ENCODE data around the gene NRP2. TPM values are rescaled to one million over a fixed set of nuclear protein-coding genes. Genes with fewer than 3 reads are reported as not detected.

NRP2 gene
- polyA plus RNA-seq, 2 of the 4 experiments (the other 2 are of a cell fraction): 144 to 159 TPM

DNA sequence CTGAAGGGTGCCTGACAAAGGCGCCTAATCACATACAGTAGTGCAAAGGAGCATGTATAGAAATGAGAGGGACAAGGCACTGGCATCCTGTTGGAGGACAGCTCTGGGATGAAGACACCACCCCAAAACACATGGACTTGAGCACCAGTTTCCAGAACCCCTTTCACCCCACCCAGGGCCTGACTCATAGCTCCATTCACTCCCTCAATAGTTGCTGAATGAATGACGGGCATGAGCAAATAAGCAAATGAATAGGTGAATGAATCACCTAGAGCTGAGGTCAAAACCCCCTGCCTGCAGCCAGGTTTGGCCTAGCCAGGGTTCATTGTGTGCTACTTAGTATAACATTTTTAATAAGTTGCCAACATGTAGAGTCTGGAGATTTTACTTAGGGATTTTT lies 66.3 kb downstream of the NRP2 start:
- DNase-seq (ENCODE audit: low read depth in 1 of 2, low spot score in 1 of 2) (peak; percentile 83 to 85), FAIRE-seq (no peak), ATAC-seq (peak; percentile 69 to 81)
- Histone ChIP-seq H3K4me3 (no peak overlapping the region), H3K4me1 (peaks cover 86% of the 10 kb centered on the region), H3K27ac (peak overlapping the region; percentile 87 to 94), H3K4me2 (peak overlapping the region; percentile 59), H3K9me3 (no peaks in the 10 kb centered on the region)
- WGBS (ENCODE audit: missing lambda C conversion rate): 21% methylated on average over 2 of the region's 2 CpGs
- ChIA-PET POLR2A (interaction anchor here (0.9 to 1.6 kb wide), 3 partner anchors 17 to 67 kb away, joined by 4 to 13 read pairs (median 6); partner anchors contain the start of gene NRP2), CTCF (interaction anchor here (0.6 to 1.7 kb wide), 2 partner anchors 29 to 47 kb away, joined by 3 to 7 read pairs; no protein-coding TSS in a partner anchor)
- TF ChIP-seq KDM1A (IDR thresholded peaks at IDR 0.05; ENCODE audit: low read depth): no peak
- TF ChIP-seq PHF8 (IDR thresholded peaks at IDR 0.05; ENCODE audit: borderline replicate concordance, low read depth): no peak
- TF ChIP-seq JUN (IDR thresholded peaks at IDR 0.05): peak; percentile 67 to 72; a peak in 2 of 5 replicates
- peak; percentile 49 to 80; a peak in 3 of 5 replicates for TF ChIP-seq EP300 (IDR thresholded peaks at IDR 0.05)
- peak in 1 of 2 experiments; percentile 63; a peak in 1 of 4 replicates for TF ChIP-seq CEBPB (IDR thresholded peaks at IDR 0.05)
- TF ChIP-seq, protein P1, sequence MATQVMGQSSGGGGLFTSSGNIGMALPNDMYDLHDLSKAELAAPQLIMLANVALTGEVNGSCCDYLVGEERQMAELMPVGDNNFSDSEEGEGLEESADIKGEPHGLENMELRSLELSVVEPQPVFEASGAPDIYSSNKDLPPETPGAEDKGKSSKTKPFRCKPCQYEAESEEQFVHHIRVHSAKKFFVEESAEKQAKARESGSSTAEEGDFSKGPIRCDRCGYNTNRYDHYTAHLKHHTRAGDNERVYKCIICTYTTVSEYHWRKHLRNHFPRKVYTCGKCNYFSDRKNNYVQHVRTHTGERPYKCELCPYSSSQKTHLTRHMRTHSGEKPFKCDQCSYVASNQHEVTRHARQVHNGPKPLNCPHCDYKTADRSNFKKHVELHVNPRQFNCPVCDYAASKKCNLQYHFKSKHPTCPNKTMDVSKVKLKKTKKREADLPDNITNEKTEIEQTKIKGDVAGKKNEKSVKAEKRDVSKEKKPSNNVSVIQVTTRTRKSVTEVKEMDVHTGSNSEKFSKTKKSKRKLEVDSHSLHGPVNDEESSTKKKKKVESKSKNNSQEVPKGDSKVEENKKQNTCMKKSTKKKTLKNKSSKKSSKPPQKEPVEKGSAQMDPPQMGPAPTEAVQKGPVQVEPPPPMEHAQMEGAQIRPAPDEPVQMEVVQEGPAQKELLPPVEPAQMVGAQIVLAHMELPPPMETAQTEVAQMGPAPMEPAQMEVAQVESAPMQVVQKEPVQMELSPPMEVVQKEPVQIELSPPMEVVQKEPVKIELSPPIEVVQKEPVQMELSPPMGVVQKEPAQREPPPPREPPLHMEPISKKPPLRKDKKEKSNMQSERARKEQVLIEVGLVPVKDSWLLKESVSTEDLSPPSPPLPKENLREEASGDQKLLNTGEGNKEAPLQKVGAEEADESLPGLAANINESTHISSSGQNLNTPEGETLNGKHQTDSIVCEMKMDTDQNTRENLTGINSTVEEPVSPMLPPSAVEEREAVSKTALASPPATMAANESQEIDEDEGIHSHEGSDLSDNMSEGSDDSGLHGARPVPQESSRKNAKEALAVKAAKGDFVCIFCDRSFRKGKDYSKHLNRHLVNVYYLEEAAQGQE (IDR thresholded peaks at IDR 0.05): no peak
- no peak for TF ChIP-seq CBX8 (IDR thresholded peaks at IDR 0.05)
- TF ChIP-seq, protein P2, sequence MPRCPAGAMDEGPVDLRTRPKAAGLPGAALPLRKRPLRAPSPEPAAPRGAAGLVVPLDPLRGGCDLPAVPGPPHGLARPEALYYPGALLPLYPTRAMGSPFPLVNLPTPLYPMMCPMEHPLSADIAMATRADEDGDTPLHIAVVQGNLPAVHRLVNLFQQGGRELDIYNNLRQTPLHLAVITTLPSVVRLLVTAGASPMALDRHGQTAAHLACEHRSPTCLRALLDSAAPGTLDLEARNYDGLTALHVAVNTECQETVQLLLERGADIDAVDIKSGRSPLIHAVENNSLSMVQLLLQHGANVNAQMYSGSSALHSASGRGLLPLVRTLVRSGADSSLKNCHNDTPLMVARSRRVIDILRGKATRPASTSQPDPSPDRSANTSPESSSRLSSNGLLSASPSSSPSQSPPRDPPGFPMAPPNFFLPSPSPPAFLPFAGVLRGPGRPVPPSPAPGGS (IDR thresholded peaks at IDR 0.05): peak; percentile 28; the same call in 2 of the 3 replicates
- TF ChIP-seq ZFP36 (IDR thresholded peaks at IDR 0.05; ENCODE audit: borderline replicate concordance, partially characterized antibody): no peak
- TF ChIP-seq, protein P3, sequence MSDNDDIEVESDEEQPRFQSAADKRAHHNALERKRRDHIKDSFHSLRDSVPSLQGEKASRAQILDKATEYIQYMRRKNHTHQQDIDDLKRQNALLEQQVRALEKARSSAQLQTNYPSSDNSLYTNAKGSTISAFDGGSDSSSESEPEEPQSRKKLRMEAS (IDR thresholded peaks at IDR 0.05): peak; percentile 85
- peak; percentile 16; the same call in 1 of the 2 replicates for TF ChIP-seq MYC (IDR thresholded peaks at IDR 0.05; ENCODE audit: borderline replicate concordance, low read length)
- TF ChIP-seq, protein P4, sequence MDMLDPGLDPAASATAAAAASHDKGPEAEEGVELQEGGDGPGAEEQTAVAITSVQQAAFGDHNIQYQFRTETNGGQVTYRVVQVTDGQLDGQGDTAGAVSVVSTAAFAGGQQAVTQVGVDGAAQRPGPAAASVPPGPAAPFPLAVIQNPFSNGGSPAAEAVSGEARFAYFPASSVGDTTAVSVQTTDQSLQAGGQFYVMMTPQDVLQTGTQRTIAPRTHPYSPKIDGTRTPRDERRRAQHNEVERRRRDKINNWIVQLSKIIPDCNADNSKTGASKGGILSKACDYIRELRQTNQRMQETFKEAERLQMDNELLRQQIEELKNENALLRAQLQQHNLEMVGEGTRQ (IDR thresholded peaks at IDR 0.05): no peak
- TF ChIP-seq GATA3 (IDR thresholded peaks at IDR 0.05; ENCODE audit: borderline replicate concordance): peak; percentile 82; the same call in 1 of the 2 replicates
- TF ChIP-seq TP53 (CRISPR knock-in tag; IDR thresholded peaks at IDR 0.05): no peak
- peak; percentile 89 for TF ChIP-seq JUNB (IDR thresholded peaks at IDR 0.05)
- no peak for TF ChIP-seq HDAC2 (IDR thresholded peaks at IDR 0.05)
- TF ChIP-seq HOXB13 (CRISPR knock-in tag; IDR thresholded peaks at IDR 0.05; ENCODE audit: low read depth): peak; percentile 20; the same call in 1 of the 2 replicates
- peak; percentile 81 for TF ChIP-seq FOSL2 (IDR thresholded peaks at IDR 0.05)
- TF ChIP-seq FOSL2 (CRISPR knock-in tag; IDR thresholded peaks at IDR 0.05): peak; percentile 90
- peak in 1 of 2 experiments; percentile 20; a peak in 1 of 5 replicates for TF ChIP-seq RAD21 (conservative IDR thresholded peaks at IDR 0.05 in 1 of 2, IDR thresholded peaks at IDR 0.05 in 1 of 2)

DNA sequence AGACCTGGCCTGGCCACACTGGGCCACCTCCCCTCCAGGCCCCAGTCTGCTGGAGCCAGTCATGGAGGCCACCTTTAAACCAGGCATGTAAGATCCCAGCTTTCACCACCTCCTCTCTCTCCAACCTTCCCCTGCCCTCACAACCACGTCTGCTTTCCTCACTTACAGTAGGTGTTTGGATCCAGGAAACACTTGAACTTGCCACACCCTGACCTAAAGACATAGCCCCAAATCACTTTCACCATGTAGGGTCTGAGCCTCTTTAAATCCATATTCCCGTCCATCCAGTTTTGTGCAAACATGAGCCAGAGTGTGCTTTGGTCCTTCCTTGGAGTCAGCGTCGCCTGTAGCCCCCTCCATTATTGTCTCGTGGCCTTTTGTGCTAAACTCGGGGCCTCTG lies 66.8 kb downstream of the NRP2 start:
- peak in 1 of 2 experiments; percentile 34; a peak in 3 of 6 replicates for ATAC-seq
- FAIRE-seq: no peak
- TF ChIP-seq MAFK (IDR thresholded peaks at IDR 0.05; ENCODE audit: partially characterized antibody) (no peak), JUN (IDR thresholded peaks at IDR 0.05) (0 out of 5 replicates have a peak, but pooled peaks of 1 of the 2 experiments have one; percentile 18), CBX2 (IDR thresholded peaks at IDR 0.05; ENCODE audit: borderline replicate concordance, low read depth) (no peak), HOXA7 (CRISPR knock-in tag; IDR thresholded peaks at IDR 0.05) (no peak)
- CTCF ChIA-PET: interaction anchor here (0.6 to 1.7 kb wide), 2 partner anchors 30 to 48 kb away, joined by 3 to 7 read pairs; no protein-coding TSS in a partner anchor
- Histone ChIP-seq H3K9me3 (no peaks in the 10 kb centered on the region), H3K27ac (peak overlapping the region; percentile 87 to 94), H3K4me1 (peaks cover 90% of the 10 kb centered on the region), H3K4me2 (peak overlapping the region; percentile 59), H3K4me3 (no peak overlapping the region)
- 82% methylated on average over 6 of the region's 6 CpGs for WGBS (ENCODE audit: missing lambda C conversion rate)
- POLR2A ChIA-PET: interaction anchor here (1.1 to 1.6 kb wide), 2 partner anchors 23 to 67 kb away, joined by 4 to 13 read pairs; partner anchors contain the start of gene NRP2
- peak in 1 of 2 experiments; percentile 29 for DNase-seq (ENCODE audit: low read depth in 1 of 2, low spot score in 1 of 2)

Data from A549 (cell line).